ENCODE measurements around the gene CNTN1. TPM values are rescaled to one million over a fixed set of nuclear protein-coding genes. Genes with fewer than 3 reads are reported as not detected.

Gene CNTN1
- total and polyA plus RNA-seq, 2 of the 4 experiments (the other 2 are of a cell fraction): 0.10 to 0.18 TPM

DNA sequence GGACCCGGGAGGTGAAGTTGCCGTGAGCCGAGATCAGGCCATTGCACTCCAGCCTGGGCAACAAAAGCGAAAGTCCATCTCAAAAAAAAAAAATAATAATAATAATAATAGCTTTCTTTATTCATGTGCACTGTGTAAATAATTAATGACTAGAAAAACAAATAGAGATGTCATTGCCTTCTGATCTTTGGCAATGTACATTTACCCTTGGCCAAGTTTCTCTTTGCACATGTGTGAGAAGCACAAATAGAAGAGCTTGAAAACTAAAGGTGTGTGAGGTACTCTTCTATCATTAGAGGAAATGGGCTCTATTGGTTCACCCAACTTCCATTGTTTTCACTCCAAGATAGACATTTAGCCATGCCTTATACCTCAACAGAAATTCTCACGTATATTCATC, 325.8 kb downstream of the CNTN1 start:
- Histone ChIP-seq H4K91ac (ENCODE audit: insufficient read depth, low read depth, low read length) (no peak overlapping the region), H3K23ac (ENCODE audit: low read depth, low read length) (no peak overlapping the region), H3K18ac (ENCODE audit: low read depth, low read length) (no peak overlapping the region), H3K27ac (ENCODE audit: insufficient read depth, low read length) (no peak overlapping the region), H3K79me1 (ENCODE audit: low read depth in 1 of 2, low read length in 2 of 2) (no peaks in the 10 kb centered on the region), H3K9ac (ENCODE audit: low read depth, low read length) (no peak overlapping the region), H3K56ac (ENCODE audit: extremely low read depth, insufficient read depth, low read length) (no peak overlapping the region), H3K4ac (ENCODE audit: low read depth, low read length) (no peak overlapping the region), H3K4me3 (ENCODE audit: insufficient read depth, low read depth, low read length) (no peak overlapping the region), H2AK5ac (ENCODE audit: low read depth, low read length) (no peak overlapping the region), H3K36me3 (ENCODE audit: control insufficient read depth, insufficient read depth, low read length) (no peaks in the 10 kb centered on the region), H3K4me1 (ENCODE audit: control insufficient read depth, insufficient read depth, low read length) (peaks cover 1% of the 10 kb centered on the region; the same call in 1 of the 2 replicates), H2BK20ac (ENCODE audit: low read depth, low read length) (no peak overlapping the region), H2AFZ (replicated peaks; ENCODE audit: low read length, poor library complexity) (no peak overlapping the region), H3K14ac (replicated peaks; ENCODE audit: low read depth, low read length) (no peak overlapping the region), H3K9me3 (ENCODE audit: control insufficient read depth, insufficient read depth, low read length) (no peaks in the 10 kb centered on the region), H2BK15ac (ENCODE audit: low read depth, low read length) (no peak overlapping the region), H3K4me2 (ENCODE audit: low read depth, low read length) (no peak overlapping the region), H2BK120ac (ENCODE audit: low read depth, low read length) (no peak overlapping the region), H2BK5ac (ENCODE audit: low read depth, low read length, poor library complexity, severe bottlenecking) (no peak overlapping the region), H3K9me1 (ENCODE audit: insufficient read depth, low read length) (no peaks in the 10 kb centered on the region), H2AK9ac (replicated peaks; ENCODE audit: low read depth, low read length, poor library complexity) (no peak overlapping the region), H4K5ac (ENCODE audit: low read depth, low read length) (no peak overlapping the region), H4K20me1 (ENCODE audit: insufficient read depth, low read length) (no peaks in the 10 kb centered on the region), H3K27me3 (ENCODE audit: control insufficient read depth, insufficient read depth, low read length) (no peaks in the 10 kb centered on the region), H4K8ac (ENCODE audit: low read depth in 2 of 2, low read length in 2 of 2) (no peak overlapping the region)
- dilution Hi-C loops (cut with HindIII; ENCODE audit: low sequenced_read_pairs, unreplicated experiment): no loop called here
- in situ Hi-C loops (cut with MboI; ENCODE audit: low sequenced_read_pairs): no loop called here
- ChIA-PET CTCF (no interaction called here), POLR2A (ENCODE audit: unreplicated experiment) (no interaction called here)
- intact Hi-C loops (cut with micrococcal nuclease): no loop called here
- WGBS, 2 experiments (ENCODE audit: extremely low coverage in 2 of 2, insufficient read length in 1 of 2): no CpG with 5 or more reads among the region's 5 CpGs
- TF ChIP-seq, protein P1, sequence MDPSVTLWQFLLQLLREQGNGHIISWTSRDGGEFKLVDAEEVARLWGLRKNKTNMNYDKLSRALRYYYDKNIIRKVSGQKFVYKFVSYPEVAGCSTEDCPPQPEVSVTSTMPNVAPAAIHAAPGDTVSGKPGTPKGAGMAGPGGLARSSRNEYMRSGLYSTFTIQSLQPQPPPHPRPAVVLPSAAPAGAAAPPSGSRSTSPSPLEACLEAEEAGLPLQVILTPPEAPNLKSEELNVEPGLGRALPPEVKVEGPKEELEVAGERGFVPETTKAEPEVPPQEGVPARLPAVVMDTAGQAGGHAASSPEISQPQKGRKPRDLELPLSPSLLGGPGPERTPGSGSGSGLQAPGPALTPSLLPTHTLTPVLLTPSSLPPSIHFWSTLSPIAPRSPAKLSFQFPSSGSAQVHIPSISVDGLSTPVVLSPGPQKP (IDR thresholded peaks at IDR 0.05; ENCODE audit: borderline replicate concordance, low read depth, low read length): no peak
- TF ChIP-seq POLR2A (IDR thresholded peaks at IDR 0.05; ENCODE audit: low read depth, low read length): no peak
- no peak for DNase-seq
- BruUV-seq (replicated peaks): no TSS peak
- ATAC-seq (ENCODE audit: low read depth): no peak

All from IMR-90 (cell line).